OCI-LY7 (cell line): Measurements from ENCODE around the gene RSBN1L. TPM values are rescaled to one million over a fixed set of nuclear protein-coding genes. Genes with fewer than 3 reads are reported as not detected.

Experiments
- BruUV-seq: library from RNA; stranded (reverse); fragments of 400-500 nt; replicated peaks from 2 replicates; lab custom pipeline; 2021; lab: Mats Ljungman, UMichigan
- CTCF ChIA-PET: fragments of 300-600 bp; sonication (Branson Sonifier 250); formaldehyde crosslinking; loops from one replicate; lab custom pipeline; 2022; ENCODE audit warnings: antibody characterized with exemption; ENCODE audit not compliant: unreplicated experiment; lab: Charles Lee
- POLR2A ChIA-PET: fragments of 300-600 bp; sonication (Branson Sonifier 250); formaldehyde crosslinking; loops from one replicate; lab custom pipeline; 2022; ENCODE audit warnings: antibody characterized with exemption; lab: Charles Lee
- DNase-seq: peaks from one replicate; pipeline ENCODE4 v3.0.0-alpha.2; 2015; ENCODE audit warnings: low spot score
- H2AFZ ChIP-seq: fragments of 200-600 bp; sonication (generic), shearing (Covaris generic); 2 replicates; pipeline ENCODE4 v1.6.1; 2014; ENCODE audit warnings: mild to moderate bottlenecking, antibody characterized with exemption, low read length, moderate library complexity
- H3K27ac ChIP-seq: fragments of 200-600 bp; sonication (generic); 2 replicates; pipeline ENCODE4 v1.5.1; 2014; ENCODE audit warnings: mixed run types, low read depth, mild to moderate bottlenecking, moderate library complexity, low read length, inconsistent platforms; ENCODE audit not compliant: poor library complexity, severe bottlenecking
- H3K36me3 ChIP-seq: fragments of 200-600 bp; sonication (generic); 2 replicates; pipeline ENCODE4 v1.6.1; 2014; ENCODE audit warnings: mild to moderate bottlenecking, antibody characterized with exemption, low read length, moderate library complexity, mixed read lengths; ENCODE audit not compliant: insufficient read depth
- H3K4me1 ChIP-seq: fragments of 200-600 bp; sonication (generic); 2 replicates; pipeline ENCODE4 v1.5.1; 2014; ENCODE audit warnings: mild to moderate bottlenecking, low read length; ENCODE audit not compliant: insufficient read depth, poor library complexity, severe bottlenecking
- H3K4me2 ChIP-seq: fragments of 200-600 bp; sonication (generic); 2 replicates; pipeline ENCODE4 v1.6.1; 2014; ENCODE audit warnings: mild to moderate bottlenecking, low read length
- H3K4me3 ChIP-seq: fragments of 200-600 bp; sonication (generic); 2 replicates; pipeline ENCODE4 v1.5.1; 2014; ENCODE audit warnings: mild to moderate bottlenecking, low read depth, low read length; ENCODE audit not compliant: poor library complexity, severe bottlenecking
- H3K79me2 ChIP-seq: fragments of 200-600 bp; sonication (generic); 2 replicates; pipeline ENCODE4 v1.6.1; 2016; ENCODE audit warnings: low read depth, mild to moderate bottlenecking, low read length, moderate library complexity, mixed read lengths; ENCODE audit not compliant: insufficient read depth
- H3K9me2 ChIP-seq: fragments of 200-600 bp; sonication (generic); 2 replicates; pipeline ENCODE4 v1.6.1; 2016; ENCODE audit warnings: mild to moderate bottlenecking, low read length, mixed read lengths; ENCODE audit not compliant: insufficient read depth
- H3K9me3 ChIP-seq: fragments of 200-600 bp; sonication (generic); 2 replicates; pipeline ENCODE4 v1.6.1; 2014; ENCODE audit warnings: mild to moderate bottlenecking, mixed run types, low read length, mixed read lengths
- H4K20me1 ChIP-seq: fragments of 200-600 bp; sonication (generic); 2 replicates; pipeline ENCODE4 v1.6.1; 2014; ENCODE audit warnings: mild to moderate bottlenecking, antibody characterized with exemption, low read length, moderate library complexity, mixed read lengths; ENCODE audit not compliant: insufficient read depth
- CTCF ChIP-seq: fragments of 200-600 bp; sonication (generic); conservative IDR thresholded peaks from 2 replicates; pipeline ENCODE4 v1.5.1; 2014; ENCODE audit warnings: mild to moderate bottlenecking, antibody characterized with exemption, low read length, moderate library complexity, mixed read lengths
- EZH2phosphoT487 ChIP-seq: fragments of 200-600 bp; sonication (generic); IDR thresholded peaks from 2 replicates; pipeline ENCODE4 v1.6.1; 2018; ENCODE audit warnings: low read depth, borderline replicate concordance, mild to moderate bottlenecking, mixed run types, antibody characterized with exemption, low read length, moderate library complexity, mixed read lengths
- intact Hi-C: fragments of 100-400 bp; cut with micrococcal nuclease; formaldehyde crosslinking; loops from one replicate; pipeline ENCODE4 v1.10.0; 2022; ENCODE audit not compliant: unreplicated experiment
- total RNA-seq, 2 experiments: library from RNA; depleted of rRNA in 1 of 2; stranded (reverse); fragments of >200 nt in 1 of 2; shearing (Covaris generic) in 1 of 2; gene quantifications; 2 replicates each; pipeline ENCODE4 v1.2.3, GENCODE V29; 2014 to 2022

RSBN1L gene
- total RNA-seq, 2 experiments from 2014 or later: 23.3 to 30.4 TPM

DNA sequence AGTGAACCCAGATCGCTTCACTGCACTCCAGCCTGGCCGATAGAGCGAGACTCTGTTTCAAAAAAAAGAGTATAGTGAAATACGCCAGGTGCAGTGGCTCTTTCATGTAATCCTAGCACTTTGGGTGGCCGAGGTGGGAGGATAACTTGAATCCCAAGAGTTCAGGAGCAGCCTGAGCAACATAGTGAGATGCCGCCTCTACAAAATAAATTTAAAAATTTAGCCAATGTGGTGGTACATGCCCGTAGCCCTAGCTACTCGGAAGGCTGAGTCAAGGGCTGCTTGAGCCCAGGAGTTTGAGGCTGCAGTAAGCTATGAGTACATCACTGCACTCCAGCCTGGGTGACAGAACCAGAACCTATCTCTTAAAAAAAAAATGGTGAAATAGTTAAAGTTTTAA lies 74.1 kb downstream of the RSBN1L start:
- no peaks in the 10 kb centered on the region for H3K9me3 ChIP-seq
- H3K79me2 ChIP-seq: peaks cover 15% of the 10 kb centered on the region; the same call in 1 of the 2 replicates
- peaks cover 94% of the 10 kb centered on the region for H3K36me3 ChIP-seq
- peaks cover 15% of the 10 kb centered on the region for H3K4me1 ChIP-seq
- H2AFZ ChIP-seq: no peak overlapping the region
- H3K4me2 ChIP-seq: no peak overlapping the region
- H3K9me2 ChIP-seq: no peaks in the 10 kb centered on the region
- no peak overlapping the region for H3K4me3 ChIP-seq
- CTCF ChIA-PET: no interaction called here
- BruUV-seq: no TSS peak
- TF ChIP-seq EZH2phosphoT487 (no peak), CTCF (no peak)
- DNase-seq: peak; percentile 17
- H4K20me1 ChIP-seq: no peaks in the 10 kb centered on the region
- H3K27ac ChIP-seq: no peak overlapping the region
- intact Hi-C loops: no loop called here
- POLR2A ChIA-PET: no interaction called here

DNA sequence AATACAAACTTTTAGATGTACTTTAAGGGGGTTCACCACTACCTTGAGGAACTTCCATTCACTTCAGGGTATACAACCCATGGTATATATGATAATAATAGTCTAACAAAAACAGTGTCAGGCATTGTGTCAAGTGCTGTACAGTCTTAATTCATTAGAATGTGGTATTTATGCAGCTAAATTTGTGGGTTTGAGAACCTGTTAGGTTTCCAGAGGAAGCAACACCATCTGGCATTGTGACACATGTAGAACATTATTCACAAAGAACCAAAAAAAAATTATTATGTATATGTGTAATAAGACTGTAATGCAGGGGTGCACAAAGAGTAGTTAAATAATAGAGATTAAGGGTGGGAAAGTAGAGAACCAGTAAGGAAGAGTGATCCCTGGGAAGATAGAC lies 75.6 kb downstream of the RSBN1L start:
- TF ChIP-seq EZH2phosphoT487: no peak
- TF ChIP-seq CTCF: no peak
- BruUV-seq: no TSS peak
- Histone ChIP-seq H3K4me1 (peaks cover 17% of the 10 kb centered on the region), H3K27ac (no peak overlapping the region), H3K4me3 (no peak overlapping the region), H3K79me2 (peaks cover 8% of the 10 kb centered on the region; the same call in 1 of the 2 replicates), H4K20me1 (no peaks in the 10 kb centered on the region), H3K9me2 (no peaks in the 10 kb centered on the region), H3K4me2 (no peak overlapping the region), H3K9me3 (peaks cover 8% of the 10 kb centered on the region), H2AFZ (no peak overlapping the region), H3K36me3 (peaks cover 94% of the 10 kb centered on the region)
- intact Hi-C loops: no loop called here
- ChIA-PET POLR2A (no interaction called here), CTCF (no interaction called here)
- no peak for DNase-seq

DNA sequence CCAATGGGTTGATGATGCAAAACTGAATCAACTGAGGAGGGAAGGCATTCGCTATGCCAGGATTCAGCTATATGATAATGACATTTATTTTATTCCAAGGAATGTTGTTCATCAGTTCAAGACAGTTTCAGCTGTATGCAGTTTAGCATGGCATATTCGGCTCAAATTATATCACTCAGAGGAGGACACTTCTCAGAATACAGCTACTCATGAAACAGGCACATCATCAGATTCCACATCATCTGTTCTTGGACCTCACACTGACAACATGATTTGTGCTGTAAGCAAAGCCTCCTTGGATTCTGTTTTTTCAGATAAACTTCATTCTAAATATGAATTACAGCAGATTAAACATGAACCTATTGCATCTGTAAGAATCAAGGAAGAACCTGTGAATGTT lies 82.3 kb downstream of the RSBN1L start:
- BruUV-seq: TSS peak; percentile 23
- CTCF ChIA-PET: no interaction called here

More for the DNA sequence above, 82.3 kb downstream of the RSBN1L start:
- H3K9me3 ChIP-seq: peaks cover 13% of the 10 kb centered on the region
- no peak overlapping the region for H2AFZ ChIP-seq
- no peak overlapping the region for H3K4me2 ChIP-seq
- POLR2A ChIA-PET: interaction anchor here (1.2 kb wide), 1 partner anchor 56 kb away, joined by 5 read pairs; no protein-coding TSS in a partner anchor
- no peaks in the 10 kb centered on the region for H4K20me1 ChIP-seq
- peaks cover 11% of the 10 kb centered on the region for H3K4me1 ChIP-seq
- intact Hi-C loops: no loop called here
- no peak overlapping the region for H3K27ac ChIP-seq
- TF ChIP-seq CTCF (no peak), EZH2phosphoT487 (no peak)
- no peaks in the 10 kb centered on the region for H3K9me2 ChIP-seq
- no peak overlapping the region for H3K4me3 ChIP-seq
- no peak for DNase-seq
- peaks cover 8% of the 10 kb centered on the region; the same call in 1 of the 2 replicates for H3K79me2 ChIP-seq
- H3K36me3 ChIP-seq: peaks cover 96% of the 10 kb centered on the region
